SHP77 (cell line): Measurements from ENCODE around the gene EFEMP2.

Experiments
- DNase-seq, 2 experiments: peaks; one replicate each; lab custom pipeline; 2025; lab: John Stamatoyannopoulos, UW

EFEMP2 gene

GRCh38 chr11:65866509-65867283, 5.9 kb downstream of the EFEMP2 start:
- DNase-seq: no peak

- no peak for DNase-seq
Observed at GRCh38 chr11:65865550-65866172, 6.9 kb downstream of the EFEMP2 start.

- no peak for DNase-seq
Observed at GRCh38 chr11:65864706-65865471, 7.7 kb downstream of the EFEMP2 start.

GRCh38 chr11:65863889-65864705, 8.5 kb downstream of the EFEMP2 start:
- DNase-seq: no peak

GRCh38 chr11:65862941-65863888, 9.4 kb downstream of the EFEMP2 start:
- DNase-seq: no peak

GRCh38 chr11:65862191-65862735, 10.3 kb downstream of the EFEMP2 start:
- DNase-seq: no peak

GRCh38 chr11:65861533-65862183, 10.9 kb downstream of the EFEMP2 start:
- no peak for DNase-seq

GRCh38 chr11:65861165-65861505, 11.5 kb downstream of the EFEMP2 start:
- DNase-seq: no peak

- DNase-seq: peak; percentile 94
Observed at GRCh38 chr11:65860278-65861164, 12.1 kb downstream of the EFEMP2 start, which contains the start of gene MUS81. TSS of gene MUS81 (plus strand) at chr11:65860433. CDS start at chr11:65860754, 321 bp downstream.

- DNase-seq: no peak
Observed at GRCh38 chr11:65859812-65860277, 12.8 kb downstream of the EFEMP2 start.

GRCh38 chr11:65859095-65859811, 13.3 kb downstream of the EFEMP2 start:
- DNase-seq: peak; percentile 96 to 98

- no peak for DNase-seq
Observed at GRCh38 chr11:65858681-65859087, 13.9 kb downstream of the EFEMP2 start.

- peak; percentile 90 to 96 for DNase-seq
Observed at GRCh38 chr11:65857853-65858680, 14.5 kb downstream of the EFEMP2 start, which contains the start of gene CFL1. TSS of gene CFL1 (minus strand) at chr11:65858180. CDS start at chr11:65858099, 81 bp downstream.

- DNase-seq: no peak
Observed at GRCh38 chr11:65857500-65857852, 15.1 kb downstream of the EFEMP2 start.

- DNase-seq: no peak
Observed at GRCh38 chr11:65856689-65857499, 15.7 kb downstream of the EFEMP2 start.

- no peak for DNase-seq
Observed at GRCh38 chr11:65855927-65856363, 16.7 kb downstream of the EFEMP2 start.
